Hepatocyte (in vitro differentiated cells): ENCODE data around the gene MRPS24. TPM values are rescaled to one million over a fixed set of nuclear protein-coding genes. Genes with fewer than 3 reads are reported as not detected.

ENCODE experiments used
- DNase-seq: peaks from one replicate; pipeline ENCODE4 v3.0.0-alpha.2; 2016; ENCODE audit warnings: low spot score
- H2AFZ ChIP-seq: fragments of 200-600 bp; sonication (generic); 2 replicates; pipeline ENCODE4 v1.6.0; 2016; ENCODE audit warnings: antibody characterized with exemption, mild to moderate bottlenecking
- H3K27ac ChIP-seq: fragments of 200-600 bp; sonication (generic); 2 replicates; pipeline ENCODE4 v1.5.1; 2016; ENCODE audit warnings: mild to moderate bottlenecking
- H3K27me3 ChIP-seq: fragments of 200-600 bp; sonication (generic); 2 replicates; pipeline ENCODE4 v1.6.1; 2016
- H3K36me3 ChIP-seq: fragments of 200-600 bp; sonication (generic); replicated peaks from 2 replicates; pipeline ENCODE4 v1.5.1; 2016; ENCODE audit warnings: low read depth; ENCODE audit not compliant: insufficient read depth
- H3K4me1 ChIP-seq: fragments of 200-600 bp; sonication (generic); 2 replicates; pipeline ENCODE4 v1.5.1; 2016; ENCODE audit warnings: mild to moderate bottlenecking, moderate library complexity; ENCODE audit not compliant: insufficient read depth
- H3K4me2 ChIP-seq: fragments of 200-600 bp; sonication (generic); 2 replicates; pipeline ENCODE4 v1.6.0; 2016
- H3K4me3 ChIP-seq: fragments of 200-600 bp; sonication (generic); 2 replicates; pipeline ENCODE4 v1.5.1; 2016; ENCODE audit warnings: mild to moderate bottlenecking
- H3K79me2 ChIP-seq: fragments of 200-600 bp; sonication (generic); 2 replicates; pipeline ENCODE4 v1.6.0; 2017; ENCODE audit warnings: mild to moderate bottlenecking
- H3K9me2 ChIP-seq: fragments of 200-600 bp; sonication (generic); replicated peaks from 2 replicates; pipeline ENCODE4 v1.6.0; 2017; ENCODE audit warnings: mild to moderate bottlenecking; ENCODE audit not compliant: insufficient read depth
- H3K9me3 ChIP-seq: fragments of 200-600 bp; sonication (generic); 2 replicates; pipeline ENCODE4 v1.5.1; 2016; ENCODE audit warnings: low read depth, mild to moderate bottlenecking
- H4K20me1 ChIP-seq: fragments of 200-600 bp; sonication (generic); 2 replicates; pipeline ENCODE4 v1.6.0; 2016; ENCODE audit warnings: mild to moderate bottlenecking; ENCODE audit not compliant: insufficient read depth, poor library complexity, severe bottlenecking
- EZH2 ChIP-seq: fragments of 200-600 bp; sonication (generic); IDR thresholded peaks from 2 replicates; pipeline ENCODE4 v1.6.1; 2016; ENCODE audit warnings: antibody characterized with exemption, mild to moderate bottlenecking, borderline replicate concordance
- EZH2phosphoT487 ChIP-seq: fragments of 200-600 bp; sonication (generic); IDR thresholded peaks from one replicate; pipeline ENCODE4 v1.6.1; 2018; ENCODE audit warnings: antibody characterized with exemption, mild to moderate bottlenecking, low read depth, moderate library complexity; ENCODE audit not compliant: unreplicated experiment, severe bottlenecking
- WGBS: methylation state at CpG from one replicate; pipeline ENCODE4 v1.1.6; 2016; ENCODE audit warnings: low lambda C conversion rate; ENCODE audit errors: missing lambda C conversion rate; 5-methylcytosine and 5-hydroxymethylcytosine counted together
- polyA plus RNA-seq: library from polyadenylated mRNA; unstranded; fragments of >200 nt; fragmentation: Nextera tagmentation; extraction: Ambion mirVana; gene quantifications from 2 replicates; pipeline ENCODE4 v1.2.1, GENCODE V29; 2016
- total RNA-seq: library from RNA; depleted of rRNA; stranded (reverse); fragments of >200 nt; gene quantifications from 2 replicates; pipeline ENCODE4 v1.2.3, GENCODE V29; 2014
- TF ChIP-seq, protein P1 (sequence below): fragments of 200-600 bp; sonication (generic); IDR thresholded peaks from 2 replicates; pipeline ENCODE4 v1.5.1; 2016; ENCODE audit warnings: antibody characterized with exemption, mild to moderate bottlenecking; ENCODE audit not compliant: poor library complexity

Gene MRPS24
- total and polyA plus RNA-seq, 2 experiments from 2014 or later: 72.4 to 150 TPM

DNA sequence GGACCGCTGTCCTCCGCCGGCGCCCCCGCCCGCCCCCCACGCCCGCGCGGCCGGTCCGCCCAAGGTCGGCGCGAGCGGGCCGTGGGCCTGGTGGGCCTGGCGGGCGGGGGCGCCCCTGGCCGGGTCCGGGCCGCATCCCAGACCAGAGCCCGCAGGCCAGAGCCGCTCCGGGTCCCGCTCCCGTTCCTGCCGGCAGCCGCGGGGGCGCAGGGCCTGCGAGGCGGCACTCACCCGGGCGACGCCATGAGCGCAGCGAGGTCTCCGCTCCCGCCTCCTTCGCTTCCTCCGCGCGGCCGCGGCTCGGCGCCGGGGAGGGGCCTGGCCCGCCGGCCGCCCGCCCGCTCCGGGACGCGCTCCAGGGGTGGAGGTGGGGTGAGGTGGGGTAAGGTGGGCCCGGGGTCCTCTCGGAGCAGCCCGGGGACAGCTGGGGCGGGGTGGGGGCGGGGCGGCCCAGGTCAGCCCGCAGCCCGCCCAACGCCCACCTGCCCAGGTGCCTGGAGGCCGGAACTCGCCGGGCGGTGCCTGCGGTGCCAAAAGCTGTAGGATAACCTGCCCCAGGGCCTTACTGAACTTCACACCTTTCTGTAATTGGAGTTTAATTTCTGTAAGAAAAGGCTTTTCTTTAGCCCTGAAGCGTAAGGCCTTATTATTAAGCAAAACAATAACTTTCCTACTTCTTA is 37.2 kb upstream of the MRPS24 start, which contains the start of gene URGCP:
URGCP (minus strand) TSS at position 266 of the 680 bp plus-strand sequence; CDS start at position 245, 21 bp downstream.
- peak within 1 kb of the TSS; percentile 80 for H3K4me2 ChIP-seq
- H3K27ac ChIP-seq: peak within 1 kb of the TSS; percentile 97
- no peak for TF ChIP-seq EZH2
- TF ChIP-seq EZH2phosphoT487: no peak
- TF ChIP-seq, protein P1, sequence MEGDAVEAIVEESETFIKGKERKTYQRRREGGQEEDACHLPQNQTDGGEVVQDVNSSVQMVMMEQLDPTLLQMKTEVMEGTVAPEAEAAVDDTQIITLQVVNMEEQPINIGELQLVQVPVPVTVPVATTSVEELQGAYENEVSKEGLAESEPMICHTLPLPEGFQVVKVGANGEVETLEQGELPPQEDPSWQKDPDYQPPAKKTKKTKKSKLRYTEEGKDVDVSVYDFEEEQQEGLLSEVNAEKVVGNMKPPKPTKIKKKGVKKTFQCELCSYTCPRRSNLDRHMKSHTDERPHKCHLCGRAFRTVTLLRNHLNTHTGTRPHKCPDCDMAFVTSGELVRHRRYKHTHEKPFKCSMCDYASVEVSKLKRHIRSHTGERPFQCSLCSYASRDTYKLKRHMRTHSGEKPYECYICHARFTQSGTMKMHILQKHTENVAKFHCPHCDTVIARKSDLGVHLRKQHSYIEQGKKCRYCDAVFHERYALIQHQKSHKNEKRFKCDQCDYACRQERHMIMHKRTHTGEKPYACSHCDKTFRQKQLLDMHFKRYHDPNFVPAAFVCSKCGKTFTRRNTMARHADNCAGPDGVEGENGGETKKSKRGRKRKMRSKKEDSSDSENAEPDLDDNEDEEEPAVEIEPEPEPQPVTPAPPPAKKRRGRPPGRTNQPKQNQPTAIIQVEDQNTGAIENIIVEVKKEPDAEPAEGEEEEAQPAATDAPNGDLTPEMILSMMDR: no peak
- DNase-seq: peak; percentile 78
- peak within 1 kb of the TSS; percentile 79 for H2AFZ ChIP-seq
- under 1% methylated on average over 17 of the region's 73 CpGs for WGBS
- H3K9me2 ChIP-seq: no peaks in the 10 kb centered on the region
- H3K4me3 ChIP-seq: peak within 1 kb of the TSS; percentile 47
- H3K4me1 ChIP-seq: peaks cover 8% of the 10 kb centered on the region
- peaks cover 48% of the 10 kb centered on the region for H3K79me2 ChIP-seq
- H3K27me3 ChIP-seq: no peaks in the 10 kb centered on the region
- H4K20me1 ChIP-seq: peaks cover 23% of the 10 kb centered on the region
- no peaks in the 10 kb centered on the region for H3K36me3 ChIP-seq
- no peaks in the 10 kb centered on the region for H3K9me3 ChIP-seq

DNA sequence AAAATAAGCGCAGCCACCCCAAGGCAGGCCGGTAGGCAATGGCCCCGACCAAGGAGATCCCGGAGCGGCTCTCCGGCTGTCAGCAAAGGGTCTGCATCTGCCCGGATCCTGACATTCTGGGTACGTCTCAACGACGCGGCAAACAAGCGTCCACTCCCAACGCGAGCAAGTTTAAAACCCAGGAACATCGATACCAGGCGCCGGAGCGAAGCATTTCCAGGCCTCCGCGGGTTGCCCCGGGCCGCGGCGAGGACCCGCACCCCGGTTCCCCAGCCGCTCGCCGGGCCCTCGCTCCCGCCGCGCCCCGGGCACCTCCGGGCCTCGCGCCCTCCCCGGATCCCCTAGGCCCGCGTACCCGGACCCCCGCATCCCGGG is 36.6 kb upstream of the MRPS24 start:
- H3K79me2 ChIP-seq: peaks cover 53% of the 10 kb centered on the region
- peak overlapping the region; percentile 47 for H3K4me3 ChIP-seq
- H3K36me3 ChIP-seq: no peaks in the 10 kb centered on the region
- TF ChIP-seq EZH2phosphoT487: no peak
- TF ChIP-seq, protein P1: no peak
- TF ChIP-seq EZH2: no peak
- no peaks in the 10 kb centered on the region for H3K9me3 ChIP-seq
- H3K27ac ChIP-seq: peak overlapping the region; percentile 97
- H3K9me2 ChIP-seq: no peaks in the 10 kb centered on the region
- peaks cover 8% of the 10 kb centered on the region for H3K4me1 ChIP-seq
- peak overlapping the region; percentile 69 for H2AFZ ChIP-seq
- 2% methylated on average over 39 of the region's 43 CpGs for WGBS
- no peaks in the 10 kb centered on the region for H3K27me3 ChIP-seq
- peak; percentile 55 for DNase-seq
- peaks cover 25% of the 10 kb centered on the region for H4K20me1 ChIP-seq
- H3K4me2 ChIP-seq: peak overlapping the region; percentile 80

DNA sequence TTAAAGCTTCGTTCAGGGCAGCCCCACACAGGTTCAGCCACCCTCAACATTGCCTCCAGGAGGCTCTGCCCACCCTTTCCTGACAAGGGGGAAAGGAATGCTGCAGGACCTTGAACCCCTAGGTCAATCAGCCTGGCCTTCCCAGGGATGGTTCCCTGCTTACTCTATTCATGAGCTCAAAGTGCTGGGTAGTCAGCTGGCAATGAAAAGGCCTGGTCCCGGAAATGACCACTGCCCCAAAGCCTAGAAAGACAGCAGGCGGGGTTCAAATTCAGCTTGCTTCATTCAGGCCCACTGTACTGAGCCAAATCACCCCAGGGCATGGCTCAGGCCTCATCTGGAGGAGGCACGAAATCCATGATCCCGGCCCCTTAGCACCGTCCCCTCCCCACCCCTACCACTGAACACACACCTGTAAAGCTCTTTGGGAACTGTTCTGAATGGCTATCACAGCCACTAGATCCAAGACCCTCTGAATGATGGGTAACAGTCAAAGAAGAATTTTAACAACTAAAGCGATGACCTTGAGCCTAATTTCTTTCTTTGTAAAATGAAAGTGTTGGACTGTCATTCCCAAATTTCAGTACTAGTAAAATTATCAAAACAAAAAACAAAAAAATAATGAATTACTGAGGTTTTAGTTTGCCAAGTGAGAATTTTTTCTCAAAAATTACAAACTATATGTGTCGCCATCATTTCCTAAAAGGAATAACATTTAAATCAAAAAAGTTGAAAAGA is 36.1 kb upstream of the MRPS24 start:
- no peaks in the 10 kb centered on the region for H3K9me3 ChIP-seq
- H4K20me1 ChIP-seq: peaks cover 31% of the 10 kb centered on the region
- H3K4me3 ChIP-seq: peak overlapping the region; percentile 47
- H3K36me3 ChIP-seq: no peaks in the 10 kb centered on the region
- no peak for TF ChIP-seq EZH2phosphoT487
- TF ChIP-seq EZH2: no peak
- TF ChIP-seq, protein P1: no peak
- peak overlapping the region; percentile 80 for H3K4me2 ChIP-seq
- DNase-seq: peak; percentile 81
- H3K27me3 ChIP-seq: no peaks in the 10 kb centered on the region
- H3K9me2 ChIP-seq: no peaks in the 10 kb centered on the region
- WGBS: 34% methylated on average over 8 of the region's 8 CpGs
- peak overlapping the region; percentile 69 for H2AFZ ChIP-seq
- peak overlapping the region; percentile 97 for H3K27ac ChIP-seq
- peaks cover 59% of the 10 kb centered on the region for H3K79me2 ChIP-seq
- H3K4me1 ChIP-seq: peaks cover 8% of the 10 kb centered on the region
